Left forelimb (tissue), 1 donor: ENCODE results near the gene CXCL16.

Source experiments
- DNase-seq: peaks from one replicate; pipeline ENCODE4 v3.0.0-alpha.2; 2018; ENCODE audit warnings: low spot score

CXCL16 gene

GRCh38 chr17:4750606-4751005 lies 10.9 kb upstream of the CXCL16 start:
- DNase-seq: no peak

GRCh38 chr17:4748686-4749085 lies 9.0 kb upstream of the CXCL16 start:
- DNase-seq: no peak

GRCh38 chr17:4747847-4748246 lies 8.1 kb upstream of the CXCL16 start:
- DNase-seq: no peak

GRCh38 chr17:4744999-4745969 lies 5.6 kb upstream of the CXCL16 start:
- no peak for DNase-seq

GRCh38 chr17:4743898-4744297 lies 4.2 kb upstream of the CXCL16 start:
- no peak for DNase-seq

- DNase-seq: no peak
Measured at GRCh38 chr17:4743216-4743615, 3.5 kb upstream of the CXCL16 start.

GRCh38 chr17:4742629-4743028 lies 2.9 kb upstream of the CXCL16 start:
- no peak for DNase-seq

- no peak for DNase-seq
Measured at GRCh38 chr17:4742133-4742532, 2.4 kb upstream of the CXCL16 start.

GRCh38 chr17:4741544-4741943 lies 1.8 kb upstream of the CXCL16 start:
- DNase-seq: no peak

GRCh38 chr17:4740584-4740983 lies 856 bp upstream of the CXCL16 start:
- DNase-seq: no peak

GRCh38 chr17:4740025-4740351 lies 260 bp upstream of the CXCL16 start:
- DNase-seq: no peak

- DNase-seq: no peak
Measured at GRCh38 chr17:4738136-4739121, 1.3 kb downstream of the CXCL16 start.

- DNase-seq: no peak
Measured at GRCh38 chr17:4735876-4736651, 3.7 kb downstream of the CXCL16 start.

- no peak for DNase-seq
Measured at GRCh38 chr17:4734857-4735475, 4.8 kb downstream of the CXCL16 start.

- DNase-seq: no peak
Measured at GRCh38 chr17:4733073-4733531, 6.6 kb downstream of the CXCL16 start.

GRCh38 chr17:4728124-4728523 lies 11.6 kb downstream of the CXCL16 start:
- DNase-seq: no peak

- DNase-seq: no peak
Measured at GRCh38 chr17:4725646-4726310, 13.9 kb downstream of the CXCL16 start.

- DNase-seq: no peak
Measured at GRCh38 chr17:4724650-4725049, 15.1 kb downstream of the CXCL16 start.

GRCh38 chr17:4722678-4723240 lies 17.0 kb downstream of the CXCL16 start:
- no peak for DNase-seq
